KOPT-K1 (cell line): ENCODE results near the gene MAPK8IP1.
"Not testable (repeated sequence)": the region's sequence is repeated elsewhere in the genome, so short reads cannot be mapped to it uniquely, and the experiment has no call there.

Source experiments
- H3K27ac ChIP-seq: fragments of 200-600 bp; sonication (generic); 2 replicates; pipeline ENCODE4 v1.5.1; 2016; ENCODE audit warnings: antibody characterized with exemption, mild to moderate bottlenecking, low read depth, low read length; ENCODE audit not compliant: poor library complexity, severe bottlenecking
- H3K36me3 ChIP-seq: fragments of 200-600 bp; sonication (generic); 2 replicates; pipeline ENCODE4 v1.5.1; 2017; ENCODE audit warnings: antibody characterized with exemption, mild to moderate bottlenecking, low read length, moderate library complexity; ENCODE audit not compliant: insufficient read depth
- H3K9me3 ChIP-seq: fragments of 200-600 bp; sonication (generic); 2 replicates; pipeline ENCODE4 v1.5.1; 2017; ENCODE audit warnings: antibody characterized with exemption, low read length, mild to moderate bottlenecking; ENCODE audit not compliant: insufficient read depth, poor library complexity, severe bottlenecking

Gene MAPK8IP1

DNA sequence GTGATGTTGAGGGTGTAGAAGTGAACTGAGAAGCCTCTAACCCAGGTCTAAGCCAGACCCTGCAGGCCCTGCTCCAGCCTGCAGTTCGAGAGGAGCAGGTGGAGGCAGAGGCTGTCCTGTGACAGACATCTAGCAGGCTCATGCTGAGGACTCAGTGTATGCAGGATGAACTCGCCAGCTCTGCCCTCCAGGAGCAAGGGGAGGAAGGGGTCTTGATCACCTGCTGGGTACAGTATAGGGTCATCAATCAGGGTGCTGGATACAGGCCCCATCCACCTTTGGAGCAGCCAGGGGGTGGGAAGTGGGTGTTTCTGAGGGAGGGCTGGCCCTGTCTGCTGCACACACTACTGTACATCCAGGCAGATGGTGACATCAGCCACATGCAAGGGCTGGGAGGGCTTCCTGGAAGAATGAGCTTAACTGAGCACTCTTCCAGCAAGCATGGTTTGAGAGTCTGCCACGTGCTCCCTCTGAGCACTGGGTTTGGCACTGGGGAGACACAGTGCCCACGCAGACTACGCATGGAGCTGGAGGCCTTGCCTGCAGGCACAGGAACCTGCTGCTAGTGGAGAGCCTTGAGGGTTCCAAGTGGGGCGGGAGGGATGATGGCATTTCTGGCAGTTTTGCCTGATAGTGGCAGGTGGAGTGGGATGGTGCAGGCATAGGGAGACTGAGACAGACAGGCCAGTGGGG is 9.2 kb downstream of the MAPK8IP1 start:
- no peaks in the 10 kb centered on the region for H3K9me3 ChIP-seq
- no peaks in the 10 kb centered on the region for H3K36me3 ChIP-seq
- H3K27ac ChIP-seq, result no peak overlapping the region

DNA sequence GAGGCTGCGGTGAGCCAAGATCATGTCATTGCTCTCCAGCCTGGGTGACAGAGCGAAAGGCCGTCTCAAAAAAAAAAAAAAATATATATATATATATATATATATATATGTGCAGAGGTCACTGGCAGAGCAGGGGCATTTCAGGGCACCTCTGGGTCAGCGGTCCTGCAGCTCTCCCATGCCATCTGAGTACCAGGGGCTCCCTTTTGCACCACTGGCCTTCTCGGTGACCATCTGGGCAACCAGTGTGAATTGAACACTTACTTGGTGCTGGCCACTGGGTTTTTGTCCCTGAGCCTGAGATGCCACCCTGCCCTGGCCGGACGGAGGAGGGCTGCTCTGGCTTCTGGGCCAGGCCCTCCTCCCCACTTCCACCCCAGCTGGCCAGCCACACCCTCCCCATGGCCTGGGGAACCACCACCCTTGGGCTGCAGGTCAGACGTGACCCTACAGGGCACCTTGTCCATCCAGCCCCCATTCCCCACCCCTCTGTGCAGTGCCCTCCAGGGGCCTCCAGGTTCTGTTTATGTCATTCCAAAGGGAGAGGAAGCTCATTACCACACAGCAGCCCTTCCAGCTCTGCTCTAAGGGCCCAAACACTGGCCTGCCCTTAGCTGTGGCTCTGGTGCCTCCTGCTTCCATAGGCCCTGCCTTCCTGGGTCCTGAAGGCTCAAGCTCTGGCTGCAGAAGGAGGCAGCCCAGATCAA is 10.3 kb downstream of the MAPK8IP1 start:
- H3K36me3 ChIP-seq, result no peaks in the 10 kb centered on the region
- H3K9me3 ChIP-seq, result no peaks in the 10 kb centered on the region
- H3K27ac ChIP-seq, result no peak overlapping the region

DNA sequence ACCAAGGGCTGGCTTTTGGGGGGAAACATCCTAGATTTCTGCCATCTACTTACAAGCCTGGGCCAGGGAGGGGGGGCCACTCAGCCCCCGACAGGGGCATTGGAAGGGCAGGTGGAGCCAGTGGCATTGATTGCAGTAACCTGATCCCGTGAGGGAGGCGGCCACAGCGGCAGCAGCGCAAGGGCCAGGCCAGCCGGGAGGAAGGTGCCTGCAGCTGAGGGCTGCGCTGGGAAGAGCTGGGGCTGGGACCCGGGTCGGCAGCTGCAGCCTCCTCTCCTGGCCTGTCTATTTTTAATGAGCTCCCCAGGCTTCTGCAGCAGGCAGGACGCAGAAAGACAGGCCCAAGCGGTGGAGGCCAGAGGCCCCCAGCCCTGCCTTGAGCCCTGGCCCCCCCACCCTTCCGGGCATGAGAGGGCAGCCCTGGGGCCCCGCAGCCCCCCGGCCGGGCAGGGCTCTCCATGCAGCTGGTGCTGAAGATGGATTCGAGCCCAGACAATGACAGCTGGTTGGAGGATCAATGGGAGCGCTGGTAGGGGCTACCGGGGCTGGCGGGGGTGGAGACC is 11.1 kb downstream of the MAPK8IP1 start:
- Histone ChIP-seq H3K27ac (no peak overlapping the region), H3K36me3 (no peaks in the 10 kb centered on the region), H3K9me3 (no peaks in the 10 kb centered on the region)

DNA sequence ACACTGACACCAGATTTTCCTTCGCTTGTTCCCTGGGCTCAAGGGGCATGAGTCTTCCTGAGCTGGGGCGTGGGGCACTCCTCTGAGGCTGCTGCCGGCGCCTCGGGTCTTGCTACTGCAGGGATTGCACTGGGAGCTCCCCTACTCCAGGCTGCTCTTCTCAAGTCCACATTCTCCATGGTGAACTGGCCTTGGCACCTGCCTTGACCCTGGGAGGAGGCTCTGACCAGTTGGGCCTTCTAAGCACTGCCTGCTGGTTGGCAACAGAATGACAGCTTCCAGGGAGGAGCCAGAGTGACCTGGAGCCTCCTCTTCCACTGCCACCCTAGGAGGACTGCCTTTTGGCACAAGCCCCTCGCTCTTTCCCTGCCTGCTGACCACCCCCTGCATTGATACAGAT is 12.1 kb downstream of the MAPK8IP1 start:
- H3K27ac ChIP-seq, result no peak overlapping the region
- no peaks in the 10 kb centered on the region for H3K36me3 ChIP-seq
- H3K9me3 ChIP-seq, result no peaks in the 10 kb centered on the region

DNA sequence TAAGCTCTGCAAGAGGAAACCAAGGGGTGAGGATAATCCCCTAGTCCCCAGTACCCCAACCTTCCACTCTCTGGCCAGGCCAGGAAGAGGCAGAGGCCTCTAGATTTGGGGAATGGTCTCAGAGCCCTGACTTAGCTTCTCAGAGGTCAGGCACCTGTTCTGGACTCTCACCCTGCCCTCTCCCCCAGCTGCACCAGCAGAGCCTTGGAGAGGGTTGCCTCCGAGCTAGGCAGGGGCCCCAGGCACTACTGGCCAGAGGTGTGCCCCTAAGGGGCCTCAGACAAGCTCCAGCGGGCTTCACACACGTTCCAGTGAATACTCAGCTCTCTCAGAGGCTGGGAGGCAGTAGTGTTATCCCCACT is 13.6 kb downstream of the MAPK8IP1 start:
- no peaks in the 10 kb centered on the region for H3K36me3 ChIP-seq
- no peak overlapping the region for H3K27ac ChIP-seq
- H3K9me3 ChIP-seq, result no peaks in the 10 kb centered on the region

DNA sequence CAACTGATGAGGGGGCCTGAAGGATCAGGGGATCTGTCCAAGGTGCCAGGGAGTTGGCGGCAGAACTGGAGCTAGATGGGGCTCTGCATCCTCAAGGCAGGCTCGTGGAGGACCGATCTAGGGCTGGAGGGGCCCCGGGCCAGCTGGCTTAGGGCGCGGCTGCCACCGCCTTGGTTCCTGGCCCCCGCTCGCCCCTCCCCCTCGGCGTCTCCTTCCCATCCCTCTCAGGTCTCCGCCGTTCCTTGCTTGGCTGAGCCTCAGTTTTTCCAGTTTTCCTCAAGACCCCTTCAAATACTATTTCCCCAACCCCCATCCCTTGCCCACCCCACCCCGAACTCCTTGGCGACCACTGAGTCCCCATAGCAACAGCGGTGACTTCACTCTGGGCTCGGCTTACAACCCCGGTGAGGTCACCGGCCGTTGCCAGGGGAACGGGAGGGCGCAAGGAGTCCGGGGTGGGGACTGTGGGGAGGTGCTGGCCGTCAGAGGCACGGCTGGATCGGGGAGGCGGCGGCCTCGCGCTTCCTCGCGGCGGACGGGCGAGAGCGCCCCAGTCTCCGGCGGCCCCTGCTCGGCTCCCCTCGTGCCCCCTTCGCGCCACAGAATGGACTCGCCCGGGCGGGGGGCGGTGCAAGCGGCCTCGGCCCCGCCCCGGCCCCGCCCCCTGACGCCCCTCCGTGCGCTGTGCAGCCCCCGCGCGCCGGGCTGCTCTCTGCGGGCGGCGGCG is 14.2 kb downstream of the MAPK8IP1 start:
- no peaks in the 10 kb centered on the region for H3K36me3 ChIP-seq
- H3K27ac ChIP-seq, result no peak overlapping the region
- no peaks in the 10 kb centered on the region for H3K9me3 ChIP-seq

DNA sequence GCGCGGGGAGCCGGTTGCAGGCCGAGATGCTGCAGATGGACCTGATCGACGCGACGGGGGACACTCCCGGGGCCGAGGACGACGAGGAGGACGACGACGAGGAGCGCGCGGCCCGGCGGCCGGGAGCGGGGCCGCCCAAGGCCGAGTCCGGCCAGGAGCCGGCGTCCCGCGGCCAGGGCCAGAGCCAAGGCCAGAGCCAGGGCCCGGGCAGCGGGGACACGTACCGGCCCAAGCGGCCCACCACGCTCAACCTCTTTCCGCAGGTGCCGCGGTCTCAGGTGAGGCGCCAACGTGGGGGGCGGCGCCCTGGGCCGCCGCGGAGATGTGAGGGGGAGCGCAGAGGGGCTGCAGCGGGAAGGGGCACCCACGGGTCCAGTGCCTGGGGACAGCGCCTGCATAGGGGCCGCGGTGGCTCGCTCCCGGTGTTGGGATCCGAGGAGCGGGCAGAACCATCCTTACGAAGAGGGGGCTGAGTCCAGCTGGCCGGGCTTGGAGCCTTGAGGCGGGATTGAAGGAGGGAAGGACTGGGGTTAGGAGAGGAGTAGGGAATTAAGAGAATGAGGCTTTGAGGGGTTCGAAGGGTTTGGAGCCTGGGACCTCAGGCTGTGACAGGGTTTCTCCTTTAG is 14.8 kb downstream of the MAPK8IP1 start:
- not testable (repeated sequence) for H3K9me3 ChIP-seq, H3K27ac ChIP-seq, H3K36me3 ChIP-seq

DNA sequence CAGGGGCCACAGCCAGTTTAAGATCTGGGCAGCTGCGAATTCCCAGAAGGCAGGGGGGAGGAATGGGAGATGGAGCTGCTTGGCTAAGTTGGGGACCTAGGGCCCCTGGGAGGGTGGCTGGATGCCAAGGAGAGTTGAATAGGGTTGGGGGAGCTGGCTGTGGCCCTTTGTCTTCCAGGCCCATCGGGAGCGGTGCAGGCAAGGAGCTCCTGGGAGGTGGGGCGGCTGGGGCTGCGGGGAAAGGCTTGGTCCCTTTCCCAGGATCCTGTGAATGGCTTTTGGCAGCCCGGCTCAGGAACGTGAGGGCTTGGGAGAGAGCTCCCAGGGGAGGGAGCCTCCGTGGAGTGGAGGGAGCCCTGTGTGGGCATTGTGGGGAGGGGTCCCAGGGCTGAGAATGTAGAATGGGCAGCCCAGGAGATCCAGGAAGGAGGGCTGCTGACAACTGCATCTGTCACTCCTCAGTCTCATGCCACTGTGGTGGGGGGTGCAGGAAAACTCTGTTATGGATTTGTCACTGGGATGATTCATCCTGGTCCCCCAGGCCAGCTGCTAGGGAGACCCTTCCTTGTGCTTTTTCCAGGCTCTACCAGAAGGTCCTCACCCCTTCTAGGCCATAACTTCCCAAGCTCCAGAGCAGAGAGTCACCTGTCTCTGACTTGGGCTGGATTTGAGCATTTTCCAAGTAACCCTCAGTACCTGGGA is 15.6 kb downstream of the MAPK8IP1 start:
- Histone ChIP-seq H3K27ac (no peak overlapping the region), H3K36me3 (no peaks in the 10 kb centered on the region), H3K9me3 (no peaks in the 10 kb centered on the region)

DNA sequence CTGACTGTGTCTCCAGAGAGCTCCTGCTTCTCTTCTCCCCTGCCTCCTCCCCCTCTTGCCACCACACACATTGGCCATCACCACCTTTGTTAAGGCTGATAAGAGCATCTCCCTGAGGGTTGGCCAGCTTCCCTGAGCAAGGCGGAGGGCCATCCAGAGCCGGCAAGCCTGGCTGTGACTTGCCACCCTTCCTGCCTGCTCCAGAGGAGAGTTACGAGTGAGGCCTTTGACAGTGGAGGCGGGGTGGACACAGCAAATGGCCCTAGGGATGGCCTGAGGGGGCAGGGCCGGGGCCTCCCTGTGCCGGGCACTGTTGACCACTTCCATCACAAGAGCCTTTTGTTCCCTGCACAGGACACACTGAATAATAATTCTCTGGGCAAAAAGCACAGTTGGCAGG is 16.2 kb downstream of the MAPK8IP1 start:
- Histone ChIP-seq H3K9me3 (no peaks in the 10 kb centered on the region), H3K27ac (no peak overlapping the region), H3K36me3 (no peaks in the 10 kb centered on the region)

DNA sequence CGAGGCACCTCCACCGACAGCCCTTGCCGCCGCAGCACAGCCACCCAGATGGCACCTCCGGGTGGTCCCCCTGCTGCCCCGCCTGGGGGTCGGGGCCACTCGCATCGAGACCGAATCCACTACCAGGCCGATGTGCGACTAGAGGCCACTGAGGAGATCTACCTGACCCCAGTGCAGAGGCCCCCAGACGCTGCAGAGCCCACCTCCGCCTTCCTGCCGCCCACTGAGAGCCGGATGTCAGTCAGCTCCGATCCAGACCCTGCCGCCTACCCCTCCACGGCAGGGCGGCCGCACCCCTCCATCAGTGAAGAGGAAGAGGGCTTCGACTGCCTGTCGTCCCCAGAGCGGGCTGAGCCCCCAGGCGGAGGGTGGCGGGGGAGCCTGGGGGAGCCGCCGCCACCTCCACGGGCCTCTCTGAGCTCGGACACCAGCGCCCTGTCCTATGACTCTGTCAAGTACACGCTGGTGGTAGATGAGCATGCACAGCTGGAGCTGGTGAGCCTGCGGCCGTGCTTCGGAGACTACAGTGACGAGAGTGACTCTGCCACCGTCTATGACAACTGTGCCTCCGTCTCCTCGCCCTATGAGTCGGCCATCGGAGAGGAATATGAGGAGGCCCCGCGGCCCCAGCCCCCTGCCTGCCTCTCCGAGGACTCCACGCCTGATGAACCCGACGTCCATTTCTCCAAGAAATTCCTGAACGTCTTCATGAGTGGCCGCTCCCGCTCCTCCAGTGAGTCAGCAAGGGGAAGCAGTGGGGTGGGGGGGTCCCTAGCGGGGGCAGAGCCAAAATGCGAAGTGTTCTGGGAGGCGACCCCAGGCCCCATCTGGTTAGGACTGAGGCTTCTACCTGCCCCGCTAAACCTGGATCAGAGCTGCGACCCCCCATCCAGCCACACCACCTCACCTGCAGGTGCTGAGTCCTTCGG is 17.3 kb downstream of the MAPK8IP1 start:
- no peaks in the 10 kb centered on the region for H3K9me3 ChIP-seq
- no peaks in the 10 kb centered on the region for H3K36me3 ChIP-seq
- no peak overlapping the region for H3K27ac ChIP-seq

DNA sequence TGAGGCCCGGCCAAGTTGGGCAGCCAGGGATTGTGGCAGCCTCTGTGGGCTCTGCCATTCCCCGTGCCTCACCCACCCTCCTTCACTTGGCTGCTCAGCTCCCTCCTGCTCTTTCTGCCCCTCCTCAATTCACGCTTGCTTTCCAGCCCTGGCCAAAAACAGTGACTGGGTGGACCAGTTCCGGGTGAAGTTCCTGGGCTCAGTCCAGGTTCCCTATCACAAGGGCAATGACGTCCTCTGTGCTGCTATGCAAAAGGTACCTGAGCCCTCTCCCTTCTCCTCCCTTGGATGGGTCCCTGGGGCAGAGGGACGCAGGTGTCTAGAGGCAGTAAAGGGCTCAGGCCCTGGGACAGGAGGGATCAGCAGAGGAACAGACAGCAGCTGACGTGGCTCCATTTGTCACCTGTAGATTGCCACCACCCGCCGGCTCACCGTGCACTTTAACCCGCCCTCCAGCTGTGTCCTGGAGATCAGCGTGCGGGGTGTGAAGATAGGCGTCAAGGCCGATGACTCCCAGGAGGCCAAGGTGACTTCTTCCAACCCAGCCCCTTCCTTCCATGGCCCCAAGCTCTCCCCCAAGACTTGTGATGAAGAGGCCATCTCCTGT is 19.0 kb downstream of the MAPK8IP1 start:
- Histone ChIP-seq H3K9me3 (no peaks in the 10 kb centered on the region), H3K27ac (no peak overlapping the region), H3K36me3 (peaks cover 7% of the 10 kb centered on the region; the same call in 1 of the 2 replicates)

DNA sequence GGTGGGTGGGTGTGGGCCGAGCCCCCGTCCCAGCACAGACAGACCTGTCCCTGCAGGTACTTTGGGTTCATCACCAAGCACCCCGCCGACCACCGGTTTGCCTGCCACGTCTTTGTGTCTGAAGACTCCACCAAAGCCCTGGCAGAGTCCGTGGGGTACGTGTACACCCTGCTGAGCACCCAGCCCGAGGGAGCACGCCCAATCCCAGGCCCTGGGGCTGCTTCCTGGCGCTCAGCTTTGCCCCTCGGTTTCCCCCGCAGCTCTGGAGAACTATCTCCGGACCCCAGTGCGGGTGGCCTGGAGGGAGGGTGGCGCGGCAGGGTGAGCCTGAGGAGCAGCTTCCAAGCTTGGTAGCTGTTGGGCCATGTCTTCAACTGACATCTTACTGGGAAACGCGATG is 19.6 kb downstream of the MAPK8IP1 start:
- H3K36me3 ChIP-seq, result peaks cover 14% of the 10 kb centered on the region; the same call in 1 of the 2 replicates
- no peaks in the 10 kb centered on the region for H3K9me3 ChIP-seq
- H3K27ac ChIP-seq, result no peak overlapping the region

DNA sequence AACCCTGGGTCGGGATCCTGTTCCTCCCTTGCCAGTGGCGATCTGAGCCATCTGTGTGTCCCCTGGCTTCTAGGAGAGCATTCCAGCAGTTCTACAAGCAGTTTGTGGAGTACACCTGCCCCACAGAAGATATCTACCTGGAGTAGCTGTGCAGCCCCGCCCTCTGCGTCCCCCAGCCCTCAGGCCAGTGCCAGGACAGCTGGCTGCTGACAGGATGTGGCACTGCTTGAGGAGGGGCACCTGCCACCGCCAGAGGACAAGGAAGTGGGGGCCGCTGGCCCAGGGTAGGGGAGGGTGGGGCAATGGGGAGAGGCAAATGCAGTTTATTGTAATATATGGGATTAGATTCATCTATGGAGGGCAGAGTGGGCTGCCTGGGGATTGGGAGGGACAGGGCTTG is 20.1 kb downstream of the MAPK8IP1 start:
- H3K36me3 ChIP-seq, result peaks cover 18% of the 10 kb centered on the region; the same call in 1 of the 2 replicates
- H3K9me3 ChIP-seq, H3K27ac ChIP-seq: not testable (repeated sequence)
